ENCODE results near the gene S1PR1. TPM values are rescaled to one million over a fixed set of nuclear protein-coding genes. Genes with fewer than 3 reads are reported as not detected.

S1PR1 gene
- polyA plus RNA-seq, 3 donors = 0.36 to 0.64 (median 0.43) TPM

- TF ChIP-seq CTCF (IDR thresholded peaks at IDR 0.05) = no peak
- Histone ChIP-seq H3K9ac (ENCODE audit: insufficient read depth, low read length, poor library complexity, severe bottlenecking) (no peak overlapping the region), H2AFZ (ENCODE audit: insufficient read depth, low read depth, low read length, poor library complexity, severe bottlenecking) (no peak overlapping the region), H4K20me1 (ENCODE audit: insufficient read depth, low read length) (no peaks in the 10 kb centered on the region), H3K4me1 (ENCODE audit: control insufficient read depth in 1 of 2, insufficient read depth in 2 of 2, low read length in 2 of 2) (peaks cover 9 to 13% of the 10 kb centered on the region in 2 donors), H3K4me2 (replicated peaks; ENCODE audit: extremely low read depth, low read length, poor library complexity, severe bottlenecking) (no peak overlapping the region), H3K27me3 (ENCODE audit: control insufficient read depth in 2 of 2, insufficient read depth in 2 of 2, low read length in 2 of 2) (no peaks in the 10 kb centered on the region), H3K9me3 (replicated peaks in 1 of 2; ENCODE audit: control insufficient read depth in 1 of 2, insufficient read depth in 1 of 2, low read length in 2 of 2) (no peaks in the 10 kb centered on the region), H3K36me3 (replicated peaks in 1 of 2; ENCODE audit: control insufficient read depth in 1 of 2, insufficient read depth in 2 of 2, low read length in 2 of 2) (no peaks in the 10 kb centered on the region), H3K4me3 (replicated peaks in 1 of 3; ENCODE audit: low read depth in 2 of 3, low read length in 3 of 3) (no peak overlapping the region), H3K27ac (ENCODE audit: low read depth in 1 of 2, low read length in 2 of 2) (no peak overlapping the region), H3K79me2 (ENCODE audit: insufficient read depth, low read length) (no peaks in the 10 kb centered on the region)
- peaks cover 3 to 7% (median 3%) of the 10 kb centered on the region in 3 donors for H3K27me3 Mint-ChIP-seq (ENCODE audit: low read depth in 3 of 3)
- no peaks in the 10 kb centered on the region for H3K36me3 Mint-ChIP-seq
- no peaks in the 10 kb centered on the region for H3K9me3 Mint-ChIP-seq
- no peak overlapping the region for H3K27ac Mint-ChIP-seq
- DNase-seq = no peak
- H3K4me1 Mint-ChIP-seq = peaks cover 20% of the 10 kb centered on the region
- H3K4me3 Mint-ChIP-seq = no peak overlapping the region
- no CpG with 5 or more reads among the region's 4 CpGs for WGBS (ENCODE audit: insufficient coverage)
- intact Hi-C loops (cut with micrococcal nuclease) = no loop called here
These were observed 41.4 kb downstream of the S1PR1 start for GRCh38 chr1:101278238-101278637.

DNA sequence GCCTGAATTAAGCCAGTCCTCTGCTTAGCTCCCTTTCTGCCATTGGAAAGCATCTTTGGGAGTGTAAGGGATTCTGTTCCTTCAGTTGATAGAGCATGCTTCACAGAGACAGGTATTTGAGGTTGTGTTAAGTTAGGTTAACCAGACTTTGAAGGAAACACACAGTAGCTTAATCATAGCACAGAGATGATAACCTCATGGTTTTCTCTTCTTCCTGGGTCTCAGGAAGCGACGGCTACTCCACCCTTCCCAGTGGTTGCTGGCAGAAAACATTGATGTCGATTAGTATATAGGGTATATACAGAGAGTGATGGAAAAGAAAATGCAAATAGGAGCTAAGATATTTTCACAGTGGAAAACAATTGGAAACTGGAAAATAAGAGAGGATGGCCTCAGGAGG is 42.0 kb downstream of the S1PR1 start:
- Histone ChIP-seq H3K27me3 (ENCODE audit: control insufficient read depth in 2 of 2, insufficient read depth in 2 of 2, low read length in 2 of 2) (no peaks in the 10 kb centered on the region), H3K4me1 (ENCODE audit: control insufficient read depth in 1 of 2, insufficient read depth in 2 of 2, low read length in 2 of 2) (peaks cover 9 to 13% of the 10 kb centered on the region in 2 donors), H3K36me3 (replicated peaks in 1 of 2; ENCODE audit: control insufficient read depth in 1 of 2, insufficient read depth in 2 of 2, low read length in 2 of 2) (no peaks in the 10 kb centered on the region), H2AFZ (ENCODE audit: insufficient read depth, low read depth, low read length, poor library complexity, severe bottlenecking) (no peak overlapping the region), H3K27ac (ENCODE audit: low read depth in 1 of 2, low read length in 2 of 2) (no peak overlapping the region), H3K4me3 (replicated peaks in 1 of 3; ENCODE audit: low read depth in 2 of 3, low read length in 3 of 3) (no peak overlapping the region), H3K9me3 (replicated peaks in 1 of 2; ENCODE audit: control insufficient read depth in 1 of 2, insufficient read depth in 1 of 2, low read length in 2 of 2) (no peaks in the 10 kb centered on the region), H3K9ac (ENCODE audit: insufficient read depth, low read length, poor library complexity, severe bottlenecking) (no peak overlapping the region), H4K20me1 (ENCODE audit: insufficient read depth, low read length) (no peaks in the 10 kb centered on the region), H3K4me2 (replicated peaks; ENCODE audit: extremely low read depth, low read length, poor library complexity, severe bottlenecking) (no peak overlapping the region), H3K79me2 (ENCODE audit: insufficient read depth, low read length) (no peaks in the 10 kb centered on the region)
- Mint-ChIP-seq H3K27me3 (ENCODE audit: low read depth in 3 of 3) (peaks cover 3 to 7% (median 3%) of the 10 kb centered on the region in 3 donors), H3K27ac (peak overlapping the region in 1 of 7 donors; percentile 52), H3K9me3 (no peaks in the 10 kb centered on the region), H3K36me3 (no peaks in the 10 kb centered on the region), H3K4me1 (peaks cover 20% of the 10 kb centered on the region), H3K4me3 (peak overlapping the region; percentile 18 to 20)
- DNase-seq = no peak
- WGBS (ENCODE audit: insufficient coverage) = 40% methylated on average over 1 of the region's 3 CpGs
- TF ChIP-seq CTCF (IDR thresholded peaks at IDR 0.05) = no peak
- intact Hi-C loops (cut with micrococcal nuclease) = no loop called here
